Progenitor cell of endocrine pancreas (in vitro differentiated cells): ENCODE data around the gene FGFBP3. TPM values are rescaled to one million over a fixed set of nuclear protein-coding genes. Genes with fewer than 3 reads are reported as not detected.

Experiments
- DNase-seq: peaks from one replicate; pipeline ENCODE4 v3.0.0; 2021; ENCODE audit warnings: low spot score; ENCODE audit not compliant: unreplicated experiment
- H3K27ac Mint-ChIP-seq: 2 replicates; pipeline ENCODE4 v1.8.0; 2021; ENCODE audit warnings: mild to moderate bottlenecking, moderate library complexity, mixed read lengths
- H3K27me3 Mint-ChIP-seq: 2 replicates; pipeline ENCODE4 v1.8.0; 2021; ENCODE audit warnings: mixed read lengths
- H3K36me3 Mint-ChIP-seq: 2 replicates; pipeline ENCODE4 v1.8.0; 2022; ENCODE audit warnings: mixed read lengths; ENCODE audit not compliant: insufficient read depth
- H3K4me1 Mint-ChIP-seq: 2 replicates; pipeline ENCODE4 v1.8.0; 2021; ENCODE audit warnings: low read depth, mixed read lengths
- H3K4me3 Mint-ChIP-seq: 2 replicates; pipeline ENCODE4 v1.8.0; 2021; ENCODE audit warnings: low read depth, mild to moderate bottlenecking, moderate library complexity, mixed read lengths
- H3K9me3 Mint-ChIP-seq: 2 replicates; pipeline ENCODE4 v1.8.0; 2021; ENCODE audit warnings: low read depth, mixed read lengths
- total RNA-seq: library from RNA; stranded (reverse); gene quantifications from 2 replicates; pipeline ENCODE4 v1.2.1, GENCODE V29; 2021
- TF ChIP-seq, protein P1 (sequence below): fragments of 200-600 bp; sonication (generic); IDR thresholded peaks from one replicate; pipeline ENCODE4 v1.5.0; 2021; ENCODE audit warnings: antibody characterized with exemption, mild to moderate bottlenecking; ENCODE audit not compliant: unreplicated experiment

FGFBP3 gene
- total RNA-seq, 1 donor from 2014 or later: 5.9 TPM

DNA sequence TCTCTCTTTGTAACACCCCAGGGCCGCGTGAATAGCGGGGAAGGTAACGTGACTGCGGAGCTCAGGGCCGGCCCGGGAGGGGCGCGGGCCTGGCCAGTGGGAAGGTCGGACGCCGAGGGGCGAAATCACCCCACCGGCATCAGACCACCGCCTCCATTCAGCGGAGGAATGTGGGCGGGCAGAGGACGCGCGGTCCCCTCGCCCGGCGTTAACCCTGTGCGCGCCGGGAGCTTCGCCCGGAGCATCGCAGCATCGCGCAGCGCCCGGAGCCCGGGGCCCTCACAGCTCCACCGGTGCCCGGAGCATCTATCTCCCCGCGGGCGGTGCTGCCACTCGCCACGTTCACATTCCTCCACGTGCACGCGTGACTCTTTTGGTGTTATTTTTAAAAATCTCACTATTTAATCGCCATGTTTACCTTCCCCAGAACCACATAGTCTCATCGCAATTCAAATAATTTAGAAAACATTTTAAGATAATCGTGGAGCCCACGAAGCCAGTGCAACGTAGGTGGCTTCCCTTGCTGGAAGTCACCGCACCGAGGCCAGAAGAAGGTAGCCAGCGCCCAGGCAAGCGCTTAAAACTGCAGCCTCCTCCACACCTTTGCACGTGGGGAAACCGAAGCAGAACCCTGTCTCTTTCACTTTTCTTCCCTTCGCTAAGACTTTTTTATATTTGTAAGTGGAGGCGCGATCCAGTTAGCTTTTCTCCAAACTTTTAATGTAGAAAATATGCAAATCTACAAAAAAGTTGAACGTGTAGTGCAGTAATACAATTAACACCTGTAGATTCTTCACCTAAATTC lies 21.8 kb downstream of the FGFBP3 start:
- peak overlapping the region; percentile 77 for H3K4me3 Mint-ChIP-seq
- no peaks in the 10 kb centered on the region for H3K36me3 Mint-ChIP-seq
- H3K27ac Mint-ChIP-seq: peak overlapping the region; percentile 97
- H3K27me3 Mint-ChIP-seq: peaks cover 12% of the 10 kb centered on the region
- H3K9me3 Mint-ChIP-seq: no peaks in the 10 kb centered on the region
- TF ChIP-seq, protein P1, sequence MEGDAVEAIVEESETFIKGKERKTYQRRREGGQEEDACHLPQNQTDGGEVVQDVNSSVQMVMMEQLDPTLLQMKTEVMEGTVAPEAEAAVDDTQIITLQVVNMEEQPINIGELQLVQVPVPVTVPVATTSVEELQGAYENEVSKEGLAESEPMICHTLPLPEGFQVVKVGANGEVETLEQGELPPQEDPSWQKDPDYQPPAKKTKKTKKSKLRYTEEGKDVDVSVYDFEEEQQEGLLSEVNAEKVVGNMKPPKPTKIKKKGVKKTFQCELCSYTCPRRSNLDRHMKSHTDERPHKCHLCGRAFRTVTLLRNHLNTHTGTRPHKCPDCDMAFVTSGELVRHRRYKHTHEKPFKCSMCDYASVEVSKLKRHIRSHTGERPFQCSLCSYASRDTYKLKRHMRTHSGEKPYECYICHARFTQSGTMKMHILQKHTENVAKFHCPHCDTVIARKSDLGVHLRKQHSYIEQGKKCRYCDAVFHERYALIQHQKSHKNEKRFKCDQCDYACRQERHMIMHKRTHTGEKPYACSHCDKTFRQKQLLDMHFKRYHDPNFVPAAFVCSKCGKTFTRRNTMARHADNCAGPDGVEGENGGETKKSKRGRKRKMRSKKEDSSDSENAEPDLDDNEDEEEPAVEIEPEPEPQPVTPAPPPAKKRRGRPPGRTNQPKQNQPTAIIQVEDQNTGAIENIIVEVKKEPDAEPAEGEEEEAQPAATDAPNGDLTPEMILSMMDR: no peak
- peak; percentile 67 for DNase-seq
- H3K4me1 Mint-ChIP-seq: peaks cover 25% of the 10 kb centered on the region

DNA sequence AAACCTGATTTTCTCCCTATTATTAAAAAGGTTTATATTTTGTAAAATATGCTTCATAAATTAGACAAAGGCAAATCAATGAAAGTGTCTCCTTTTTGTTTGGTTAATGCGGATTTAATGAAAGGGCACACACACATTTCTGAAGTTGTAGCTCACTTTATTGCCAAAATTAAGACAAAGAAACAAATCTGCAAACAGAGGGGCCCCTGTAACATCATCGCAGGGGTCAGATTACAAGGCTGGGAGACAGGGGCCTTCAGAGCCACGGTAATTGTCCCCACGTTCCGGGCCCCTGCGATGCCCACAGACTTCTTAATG lies 22.4 kb downstream of the FGFBP3 start:
- peaks cover 25% of the 10 kb centered on the region for H3K4me1 Mint-ChIP-seq

DNA sequence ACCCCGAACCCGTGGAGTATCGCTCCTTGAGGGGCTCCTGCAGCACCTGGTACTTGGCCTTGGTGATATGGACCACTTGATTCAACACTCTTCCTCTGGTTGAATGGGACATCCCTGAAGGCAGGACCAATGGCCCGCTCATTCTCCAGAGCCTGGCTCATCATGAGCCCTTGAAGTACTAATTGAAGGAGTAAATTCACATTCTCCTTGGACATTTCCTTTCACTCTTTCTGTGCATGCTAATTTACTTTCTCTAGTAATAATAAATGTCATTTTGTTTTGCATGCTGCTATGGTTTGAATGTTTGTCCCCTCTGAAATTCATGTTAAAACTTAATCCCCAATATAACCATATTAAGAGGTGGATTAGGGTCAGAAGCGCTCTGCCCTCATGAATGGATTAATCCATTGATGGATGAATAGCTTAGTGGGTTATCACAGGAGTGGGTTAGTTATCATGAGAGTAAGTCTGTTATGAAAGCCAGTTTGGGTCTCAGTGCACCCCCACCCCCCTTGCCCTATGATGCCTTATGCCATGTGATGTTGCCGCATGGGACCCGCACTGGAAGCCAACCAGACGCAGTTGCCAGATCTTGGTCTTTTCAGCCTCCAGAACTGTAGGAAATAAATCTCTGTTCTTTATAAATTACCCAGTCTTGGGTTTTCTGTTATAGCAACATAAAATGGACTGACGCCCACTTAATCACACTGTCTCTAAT lies 23.8 kb downstream of the FGFBP3 start:
- H3K36me3 Mint-ChIP-seq: no peaks in the 10 kb centered on the region
- no peaks in the 10 kb centered on the region for H3K9me3 Mint-ChIP-seq
- peaks cover 25% of the 10 kb centered on the region for H3K4me1 Mint-ChIP-seq
- TF ChIP-seq, protein P1: no peak
- H3K27me3 Mint-ChIP-seq: peaks cover 12% of the 10 kb centered on the region
- peak overlapping the region; percentile 8 for H3K4me3 Mint-ChIP-seq
- peak overlapping the region; percentile 75 for H3K27ac Mint-ChIP-seq
- DNase-seq: no peak

More for the DNA sequence above, 22.4 kb downstream of the FGFBP3 start:
- Mint-ChIP-seq H3K36me3 (no peaks in the 10 kb centered on the region), H3K9me3 (no peaks in the 10 kb centered on the region), H3K27ac (peak overlapping the region; percentile 97), H3K4me3 (peak overlapping the region; percentile 77), H3K27me3 (peaks cover 12% of the 10 kb centered on the region)
- DNase-seq: no peak
- TF ChIP-seq, protein P1: no peak

DNA sequence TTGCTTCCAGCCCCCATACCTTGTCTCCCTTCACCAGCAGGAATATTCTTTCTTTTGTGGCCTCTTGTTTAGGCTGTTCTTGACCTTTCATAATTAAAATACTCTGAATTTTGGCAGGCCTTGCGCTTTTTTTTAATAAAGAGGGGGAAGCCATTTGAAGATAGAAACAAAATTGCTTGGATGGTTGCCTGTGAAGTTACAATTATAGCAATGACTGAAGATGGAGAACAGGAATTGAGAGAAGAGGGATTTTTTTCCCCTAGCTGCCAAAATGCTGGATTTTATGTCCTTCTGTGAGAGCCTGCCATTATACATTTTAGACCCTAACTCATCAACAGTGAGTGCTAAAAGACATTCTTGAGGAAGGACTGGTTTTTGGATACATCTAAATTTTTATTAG lies 24.8 kb downstream of the FGFBP3 start:
- TF ChIP-seq, protein P1: no peak
- H3K27me3 Mint-ChIP-seq: peaks cover 12% of the 10 kb centered on the region
- H3K4me1 Mint-ChIP-seq: peaks cover 32% of the 10 kb centered on the region
- H3K27ac Mint-ChIP-seq: no peak overlapping the region
- no peaks in the 10 kb centered on the region for H3K9me3 Mint-ChIP-seq
- H3K4me3 Mint-ChIP-seq: no peak overlapping the region
- DNase-seq: no peak
- no peaks in the 10 kb centered on the region for H3K36me3 Mint-ChIP-seq

DNA sequence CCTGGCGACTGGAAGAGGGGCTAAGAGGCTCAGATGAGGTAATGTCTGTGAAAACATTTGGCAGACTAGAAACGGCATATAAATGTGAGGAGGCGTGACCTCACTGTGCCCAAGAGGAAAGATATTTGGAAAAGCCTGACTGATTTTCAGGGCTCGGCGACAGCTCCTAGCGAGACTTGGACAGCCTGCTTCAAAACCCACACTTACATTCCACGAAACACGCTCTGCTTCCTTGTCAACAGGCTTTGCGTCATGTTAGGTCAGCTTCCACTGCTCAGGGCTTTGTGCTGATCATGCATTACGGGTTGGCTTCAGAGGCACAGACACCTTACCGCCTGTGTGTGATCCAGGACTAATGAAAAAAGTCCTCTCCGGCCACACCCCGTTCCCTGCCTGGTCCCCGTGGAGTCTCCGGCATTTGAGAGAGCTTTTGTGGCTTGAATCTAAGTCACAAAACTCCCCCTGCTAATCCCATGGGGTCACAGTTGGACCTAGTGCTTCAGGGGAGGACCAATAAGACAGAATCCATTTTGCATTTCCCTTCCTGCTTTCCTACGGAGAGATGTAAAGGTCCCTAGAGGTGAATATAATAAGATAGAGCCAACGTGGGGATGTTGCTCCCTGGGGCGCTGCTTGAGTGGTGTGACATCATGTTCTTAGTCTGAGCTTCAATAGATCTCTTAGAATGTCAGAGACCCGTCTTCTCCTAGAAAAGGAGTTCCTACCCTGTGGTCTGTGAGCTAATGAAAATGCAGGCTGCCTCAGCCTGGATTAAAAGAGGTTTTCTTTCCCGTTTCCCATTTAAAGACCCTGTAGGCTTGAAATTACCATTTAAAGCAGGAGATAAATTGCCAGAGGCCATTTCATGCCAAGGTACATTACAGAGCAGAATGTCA lies 25.5 kb downstream of the FGFBP3 start:
- no peaks in the 10 kb centered on the region for H3K9me3 Mint-ChIP-seq
- H3K27ac Mint-ChIP-seq: peak overlapping the region; percentile 90
- peaks cover 12% of the 10 kb centered on the region for H3K27me3 Mint-ChIP-seq
- TF ChIP-seq, protein P1: no peak
- DNase-seq: no peak
- H3K36me3 Mint-ChIP-seq: no peaks in the 10 kb centered on the region
- H3K4me3 Mint-ChIP-seq: peak overlapping the region; percentile 44
- H3K4me1 Mint-ChIP-seq: peaks cover 32% of the 10 kb centered on the region
